K562 (cell line): ENCODE results near the gene SELENOM. TPM values are rescaled to one million over a fixed set of nuclear protein-coding genes. Genes with fewer than 3 reads are reported as not detected.

ENCODE experiments used
- ATAC-seq: fragments of 200-7000 bp; cut with Tn5 transposase; 3 replicates; pipeline ENCODE4 v1.9.1; 2020; ENCODE audit warnings: moderate library complexity
- BruUV-seq: library from RNA; stranded (reverse); fragments of 400-500 nt; replicated peaks from 2 replicates; lab custom pipeline; 2021; lab: Mats Ljungman, UMichigan
- CTCF ChIA-PET: fragments of 300-600 bp; formaldehyde crosslinking; extraction: SDS; loops from one replicate; lab custom pipeline; 2021; ENCODE audit warnings: low intra/inter-chr PET ratio; lab: Yijun Ruan, JAX
- POLR2A ChIA-PET: fragments of 300-600, 350-650 bp; sonication (Branson Sonifier 250); formaldehyde crosslinking; extraction: SDS; loops from one replicate; lab custom pipeline; 2021; ENCODE audit warnings: antibody characterized with exemption, inconsistent platforms; lab: Yijun Ruan, JAX
- DNase-seq, 4 experiments: peaks; one replicate each; pipeline versions ENCODE4 v3.0.0 to v3.0.0-alpha.2; 2011 to 2018; ENCODE audit warnings: low spot score in 3 of 4, mixed read lengths in 3 of 4; ENCODE audit errors: extremely low read depth in 1 of 4
- FAIRE-seq: peaks from 2 replicates; lab custom pipeline; 2011; peaks lifted over from hg19 to GRCh38; lab: Jason Lieb, UNC
- H2AFZ ChIP-seq: 2 replicates; pipeline ENCODE4 v1.6.0; 2011; ENCODE audit warnings: low read depth, low read length, control low read depth, inconsistent platforms
- H3K27ac ChIP-seq: fragments of 200-600 bp; 3 replicates; pipeline ENCODE4 v1.8.0; 2011; ENCODE audit warnings: low read depth, mild to moderate bottlenecking, control low read depth, inconsistent platforms, low read length, moderate library complexity, mixed read lengths; ENCODE audit errors: extremely low read depth
- H3K27me3 ChIP-seq, 2 experiments: fragments of 300-600 bp in 1 of 2; 2 replicates in 1 of 2; 3 replicates in 1 of 2; pipeline versions ENCODE4 v1.6.0 to v1.8.0; 2011; ENCODE audit warnings: inconsistent platforms in 2 of 2, low read length in 2 of 2, mild to moderate bottlenecking in 1 of 2, mixed read lengths in 1 of 2, moderate library complexity in 1 of 2; ENCODE audit not compliant: control insufficient read depth in 2 of 2, insufficient read depth in 2 of 2
- H3K36me3 ChIP-seq: fragments of 300-600 bp; 3 replicates; pipeline ENCODE4 v1.8.0; 2011; ENCODE audit warnings: mild to moderate bottlenecking, low read length, inconsistent platforms; ENCODE audit not compliant: control insufficient read depth, insufficient read depth
- H3K4me1 ChIP-seq, 2 experiments: fragments of 200-600 bp in 1 of 2; replicated peaks in 1 of 2; 2 replicates in 1 of 2; 3 replicates in 1 of 2; pipeline versions ENCODE4 v1.5.1 to v1.8.0; 2011; ENCODE audit warnings: inconsistent platforms in 2 of 2, low read length in 2 of 2, mild to moderate bottlenecking in 1 of 2, mixed read lengths in 1 of 2, moderate library complexity in 1 of 2; ENCODE audit not compliant: control insufficient read depth in 2 of 2, insufficient read depth in 2 of 2
- H3K4me2 ChIP-seq: 2 replicates; pipeline ENCODE4 v1.6.1; 2011; ENCODE audit warnings: low read length, control low read depth, inconsistent platforms, mixed read lengths; ENCODE audit not compliant: insufficient read depth
- H3K4me3 ChIP-seq: fragments of 200-600 bp; sonication (generic), shearing (Covaris generic); 2 replicates; pipeline ENCODE4 v1.5.1; 2016; ENCODE audit warnings: control low read depth, inconsistent platforms
- H3K79me2 ChIP-seq: fragments of 200-600 bp; 3 replicates; pipeline ENCODE4 v1.8.0; 2011; ENCODE audit warnings: low read length, inconsistent platforms; ENCODE audit not compliant: control insufficient read depth, insufficient read depth
- H3K9ac ChIP-seq, 2 experiments: 2 replicates each; pipeline versions ENCODE4 v1.6.0 to v1.6.1; 2011; ENCODE audit warnings: low read depth in 2 of 2, low read length in 2 of 2, control low read depth in 1 of 2, inconsistent platforms in 1 of 2, mild to moderate bottlenecking in 1 of 2, mixed read lengths in 1 of 2; ENCODE audit not compliant: insufficient read depth in 1 of 2
- H3K9me1 ChIP-seq: one replicate; pipeline ENCODE4 v1.6.0; 2011; ENCODE audit warnings: inconsistent platforms, mild to moderate bottlenecking, low read length, moderate library complexity; ENCODE audit not compliant: control insufficient read depth, insufficient read depth
- H3K9me3 ChIP-seq: replicated peaks from 2 replicates; pipeline ENCODE4 v1.5.1; 2011; ENCODE audit warnings: low read depth, low read length, inconsistent platforms; ENCODE audit not compliant: control insufficient read depth, insufficient read depth
- H4K20me1 ChIP-seq: replicated peaks from 2 replicates; pipeline ENCODE4 v1.6.1; 2011; ENCODE audit warnings: low read length, inconsistent platforms, mixed read lengths; ENCODE audit not compliant: control insufficient read depth, insufficient read depth
- XRCC4 ChIP-seq: IDR thresholded peaks from one replicate; pipeline ENCODE4 v1.6.1; 2011; ENCODE audit not compliant: insufficient read depth, insufficient read length; ENCODE audit errors: extremely low read depth
- WGBS: fragments of 100-300 bp; shearing (Covaris generic); methylation state at CpG from one replicate; pipeline ENCODE4 v1.1.6; 2016; ENCODE audit warnings: low coverage, mixed read lengths; ENCODE audit not compliant: insufficient coverage; ENCODE audit errors: missing lambda C conversion rate; 5-methylcytosine and 5-hydroxymethylcytosine counted together
- in situ Hi-C: fragments of 300-500 bp; cut with MboI; formaldehyde crosslinking; loops from 4 replicates; pipeline ENCODE4 v1.15.0; 2018; ENCODE audit warnings: inconsistent platforms, mixed read lengths
- intact Hi-C: fragments of 100-400 bp; cut with micrococcal nuclease; formaldehyde crosslinking; loops from 2 replicates; pipeline ENCODE4 v1.14.2; 2022
- polyA plus RNA-seq, 8 experiments: library from polyadenylated mRNA; depleted of rRNA in 4 of 8; stranded (reverse) in 5 of 8; unstranded in 3 of 8; fragments of >200 nt; fragmentation: Nextera tagmentation in 2 of 8; fragmentation: Illumina TruSeq in 1 of 8; extraction: Ambion mirVana in 2 of 8; extraction: Trizol in 1 of 8; gene quantifications; 2 replicates each; pipeline versions ENCODE4 v1.2.1 to v1.2.3, GENCODE V29; 2011 to 2014; ENCODE audit warnings: inconsistent platforms in 1 of 8, missing spikeins in 1 of 8
- total RNA-seq, 7 experiments: library from RNA; depleted of rRNA in 6 of 7; stranded (reverse); fragments of >200 nt in 6 of 7; fragmentation: Illumina TruSeq in 2 of 7; extraction: Trizol in 2 of 7; gene quantifications; 2 replicates each; pipeline versions ENCODE4 v1.2.1 to v1.2.3, GENCODE V29; 2011 to 2021; ENCODE audit warnings: low replicate concordance in 1 of 7
- TF ChIP-seq, protein P1 (sequence below): fragments of 450-650 bp; IDR thresholded peaks from 2 replicates; pipeline ENCODE4 v1.7.0; 2016; ENCODE audit warnings: borderline replicate concordance

SELENOM gene
- total and polyA plus RNA-seq, 9 of the 15 experiments (the other 6 are each of a cell fraction or from before 2014, with no cell fraction given): 1.2 to 10.6 (median 3.7) TPM

DNA sequence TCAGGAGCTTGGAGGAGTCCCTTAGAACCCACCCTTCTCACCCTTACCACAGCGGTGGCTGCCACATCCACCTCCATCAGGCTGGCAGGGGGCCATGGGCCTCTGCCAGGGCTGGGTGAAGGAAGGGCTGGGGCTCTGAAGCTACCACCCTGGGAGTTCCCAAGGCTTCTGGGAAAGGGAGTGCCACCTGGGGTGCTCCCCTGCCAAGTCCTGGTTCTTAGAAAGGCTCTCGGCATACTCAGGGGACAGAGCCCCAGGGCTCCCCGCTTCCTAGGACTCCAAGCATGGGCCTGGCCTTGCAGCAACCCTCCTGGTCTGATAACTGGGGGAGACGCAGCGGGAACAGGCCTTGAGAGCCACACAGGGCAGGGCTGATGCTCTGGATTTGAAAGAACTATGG, 33.4 kb upstream of the SELENOM start:
- Histone ChIP-seq H3K27ac (no peak overlapping the region), H3K27me3 (no peaks in the 10 kb centered on the region; a peak in 1 of 5 replicates), H3K4me2 (no peak overlapping the region), H3K9ac (0 out of 4 replicates have a peak overlapping the region, but pooled peaks of 1 of the 2 experiments have one; percentile 20), H3K9me1 (no peaks in the 10 kb centered on the region), H3K4me3 (no peak overlapping the region), H3K9me3 (no peaks in the 10 kb centered on the region), H3K79me2 (no peaks in the 10 kb centered on the region), H3K36me3 (no peaks in the 10 kb centered on the region), H2AFZ (no peak overlapping the region), H4K20me1 (no peaks in the 10 kb centered on the region), H3K4me1 (peaks cover 0 to 13% of the 10 kb centered on the region in 2 experiments; a peak in 3 of 5 replicates)
- FAIRE-seq (no peak), DNase-seq (no peak), ATAC-seq (no peak)
- no TSS peak for BruUV-seq
- in situ Hi-C loops: loop anchor here (5.0 kb wide), 1 partner anchor 38 kb away; no protein-coding TSS in a partner anchor
- POLR2A ChIA-PET: interaction anchor here (0.9 kb wide), 1 partner anchor 20 kb away, joined by 4 read pairs; no protein-coding TSS in a partner anchor
- intact Hi-C loops: no loop called here
- 37% methylated on average over 5 of the region's 5 CpGs for WGBS
- CTCF ChIA-PET: no interaction called here
- TF ChIP-seq XRCC4: no peak
- TF ChIP-seq, protein P1, sequence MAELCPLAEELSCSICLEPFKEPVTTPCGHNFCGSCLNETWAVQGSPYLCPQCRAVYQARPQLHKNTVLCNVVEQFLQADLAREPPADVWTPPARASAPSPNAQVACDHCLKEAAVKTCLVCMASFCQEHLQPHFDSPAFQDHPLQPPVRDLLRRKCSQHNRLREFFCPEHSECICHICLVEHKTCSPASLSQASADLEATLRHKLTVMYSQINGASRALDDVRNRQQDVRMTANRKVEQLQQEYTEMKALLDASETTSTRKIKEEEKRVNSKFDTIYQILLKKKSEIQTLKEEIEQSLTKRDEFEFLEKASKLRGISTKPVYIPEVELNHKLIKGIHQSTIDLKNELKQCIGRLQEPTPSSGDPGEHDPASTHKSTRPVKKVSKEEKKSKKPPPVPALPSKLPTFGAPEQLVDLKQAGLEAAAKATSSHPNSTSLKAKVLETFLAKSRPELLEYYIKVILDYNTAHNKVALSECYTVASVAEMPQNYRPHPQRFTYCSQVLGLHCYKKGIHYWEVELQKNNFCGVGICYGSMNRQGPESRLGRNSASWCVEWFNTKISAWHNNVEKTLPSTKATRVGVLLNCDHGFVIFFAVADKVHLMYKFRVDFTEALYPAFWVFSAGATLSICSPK: no peak
